HEK293 (cell line): Measurements from ENCODE around the gene TXNRD3.

Experiments
- CTCF ChIA-PET: fragments of 350-600 bp; formaldehyde crosslinking; extraction: SDS; loops from one replicate; lab custom pipeline; 2021; ENCODE audit warnings: antibody characterized with exemption; lab: Yijun Ruan, JAX
- POLR2A ChIA-PET: fragments of 300-600 bp; formaldehyde crosslinking; extraction: SDS; loops from one replicate; lab custom pipeline; 2020; ENCODE audit warnings: antibody characterized with exemption, inconsistent platforms; lab: Yijun Ruan, JAX
- H3K27ac ChIP-seq: fragments of 200-500 bp; sonication (Bioruptor generic); 2 replicates; pipeline ENCODE4 v1.5.1; 2014; ENCODE audit warnings: low read depth, low read length, control low read depth, inconsistent platforms; ENCODE audit errors: extremely low read depth
- H3K36me3 ChIP-seq, 2 experiments: fragments of 200-500 bp in 1 of 2; sonication (Bioruptor generic) in 1 of 2; 1 replicate in 1 of 2; 2 replicates in 1 of 2; pipeline ENCODE4 v1.5.1; 2014 to 2017; ENCODE audit warnings: inconsistent platforms in 2 of 2, low read length in 2 of 2; ENCODE audit not compliant: control insufficient read depth in 2 of 2, insufficient read depth in 1 of 2
- H3K4me1 ChIP-seq: fragments of 200-500 bp; sonication (Bioruptor generic); 2 replicates; pipeline ENCODE4 v1.5.1; 2014; ENCODE audit warnings: mild to moderate bottlenecking, low read length, inconsistent platforms; ENCODE audit not compliant: control insufficient read depth, insufficient read depth
- H3K4me3 ChIP-seq: 2 replicates; pipeline ENCODE4 v1.5.1; 2011; ENCODE audit warnings: low read depth, mild to moderate bottlenecking, control low read depth, low read length, moderate library complexity
- H3K9me3 ChIP-seq: fragments of 200-500 bp; sonication (Bioruptor generic); 2 replicates; pipeline ENCODE4 v1.5.1; 2014; ENCODE audit warnings: low read depth, low read length, inconsistent platforms; ENCODE audit not compliant: control insufficient read depth, insufficient read depth
- BCL11A ChIP-seq: fragments of 450-650 bp; formaldehyde crosslinking; IDR thresholded peaks from 2 replicates; pipeline ENCODE4 v1.5.1; 2016; ENCODE audit warnings: low read depth, missing biosample characterization, missing genetic modification characterization
- GFI1B ChIP-seq: fragments of 450-650 bp; formaldehyde crosslinking; IDR thresholded peaks from 2 replicates; pipeline ENCODE4 v1.5.1; 2016; ENCODE audit warnings: missing biosample characterization, missing genetic modification characterization
- KLF10 ChIP-seq: fragments of 450-650 bp; IDR thresholded peaks from 2 replicates; pipeline ENCODE4 v1.5.1; 2018; ENCODE audit warnings: missing biosample characterization, mild to moderate bottlenecking, missing genetic modification characterization
- OVOL3 ChIP-seq: fragments of 450-650 bp; formaldehyde crosslinking; IDR thresholded peaks from 2 replicates; pipeline ENCODE4 v1.5.1; 2016; ENCODE audit warnings: missing biosample characterization, missing genetic modification characterization
- PRDM6 ChIP-seq: fragments of 450-650 bp; formaldehyde crosslinking; IDR thresholded peaks from 2 replicates; pipeline ENCODE4 v1.5.1; 2017; ENCODE audit warnings: missing biosample characterization, missing genetic modification characterization
- TRIM28 ChIP-seq: IDR thresholded peaks from 2 replicates; pipeline ENCODE4 v1.6.1; 2011; ENCODE audit warnings: low read length, control low read depth, borderline replicate concordance
- WT1 ChIP-seq: fragments of 450-650 bp; formaldehyde crosslinking; IDR thresholded peaks from 2 replicates; pipeline ENCODE4 v1.5.1; 2016; ENCODE audit warnings: missing biosample characterization, missing genetic modification characterization
- ZFHX2 ChIP-seq: fragments of 450-650 bp; formaldehyde crosslinking; conservative IDR thresholded peaks from 2 replicates; pipeline ENCODE4 v1.5.1; 2016; ENCODE audit warnings: missing biosample characterization, missing genetic modification characterization
- ZIC2 ChIP-seq: fragments of 450-650 bp; formaldehyde crosslinking; IDR thresholded peaks from 2 replicates; pipeline ENCODE4 v1.5.1; 2016; ENCODE audit warnings: missing biosample characterization, missing genetic modification characterization
- ZNF2 ChIP-seq: fragments of 450-650 bp; formaldehyde crosslinking; IDR thresholded peaks from 2 replicates; pipeline ENCODE4 v1.5.1; 2016; ENCODE audit warnings: missing biosample characterization, missing genetic modification characterization
- ZNF350 ChIP-seq: fragments of 450-650 bp; formaldehyde crosslinking; IDR thresholded peaks from 2 replicates; pipeline ENCODE4 v1.5.0; 2017; ENCODE audit warnings: missing biosample characterization, mild to moderate bottlenecking, missing genetic modification characterization
- ZNF510 ChIP-seq: fragments of 450-650 bp; formaldehyde crosslinking; IDR thresholded peaks from 2 replicates; pipeline ENCODE4 v1.5.1; 2018; ENCODE audit warnings: mild to moderate bottlenecking, missing genetic modification characterization, missing biosample characterization; ENCODE audit not compliant: insufficient replicate concordance
- ZNF514 ChIP-seq: fragments of 450-650 bp; formaldehyde crosslinking; IDR thresholded peaks from 2 replicates; pipeline ENCODE4 v1.5.1; 2016; ENCODE audit warnings: missing biosample characterization, missing genetic modification characterization
- ZNF529 ChIP-seq: fragments of 450-650 bp; formaldehyde crosslinking; IDR thresholded peaks from 2 replicates; pipeline ENCODE4 v1.5.1; 2017; ENCODE audit warnings: missing genetic modification characterization, missing biosample characterization; ENCODE audit not compliant: insufficient replicate concordance
- ZNF621 ChIP-seq: fragments of 450-650 bp; formaldehyde crosslinking; IDR thresholded peaks from 2 replicates; pipeline ENCODE4 v1.5.1; 2017; ENCODE audit warnings: missing biosample characterization, missing genetic modification characterization
- TF ChIP-seq, protein P1 (sequence below): fragments of 450-650 bp; formaldehyde crosslinking; IDR thresholded peaks from 2 replicates; pipeline ENCODE4 v1.5.1; 2016; ENCODE audit warnings: missing biosample characterization, missing genetic modification characterization, borderline replicate concordance
- TF ChIP-seq, protein P2 (sequence below): fragments of 450-650 bp; formaldehyde crosslinking; IDR thresholded peaks from 2 replicates; pipeline ENCODE4 v1.5.1; 2016; ENCODE audit warnings: missing biosample characterization, missing genetic modification characterization

The TXNRD3 gene

GRCh38 chr3:126659915-126660886 is 5.3 kb upstream of the TXNRD3 start:
- Histone ChIP-seq H3K9me3 (no peaks in the 10 kb centered on the region), H3K4me3 (no peak overlapping the region), H3K27ac (no peak overlapping the region), H3K36me3 (no peaks in the 10 kb centered on the region), H3K4me1 (no peaks in the 10 kb centered on the region)
- no peak for TF ChIP-seq ZNF529 (tag by site-specific recombination)
- no peak for TF ChIP-seq ZNF621 (tag by site-specific recombination)
- CTCF ChIA-PET = interaction anchor here (1.2 kb wide), 1 partner anchor 19 kb away, joined by 3 read pairs; no protein-coding TSS in a partner anchor
- POLR2A ChIA-PET = interaction anchor here (0.6 to 0.7 kb wide), 2 partner anchors 9 to 922 kb away, joined by 3 to 13 read pairs; no protein-coding TSS in a partner anchor

GRCh38 chr3:126658584-126658983 is 3.7 kb upstream of the TXNRD3 start:
- Histone ChIP-seq H3K36me3 (no peaks in the 10 kb centered on the region), H3K27ac (no peak overlapping the region), H3K4me1 (no peaks in the 10 kb centered on the region), H3K9me3 (no peaks in the 10 kb centered on the region), H3K4me3 (no peak overlapping the region)
- peak; percentile 36; the same call in 1 of the 2 replicates for TF ChIP-seq TRIM28
- TF ChIP-seq ZNF510 = no peak
- ChIA-PET CTCF (interaction anchor here (1.3 kb wide), 1 partner anchor 20 kb away, joined by 3 read pairs; no protein-coding TSS in a partner anchor), POLR2A (no interaction called here)

DNA sequence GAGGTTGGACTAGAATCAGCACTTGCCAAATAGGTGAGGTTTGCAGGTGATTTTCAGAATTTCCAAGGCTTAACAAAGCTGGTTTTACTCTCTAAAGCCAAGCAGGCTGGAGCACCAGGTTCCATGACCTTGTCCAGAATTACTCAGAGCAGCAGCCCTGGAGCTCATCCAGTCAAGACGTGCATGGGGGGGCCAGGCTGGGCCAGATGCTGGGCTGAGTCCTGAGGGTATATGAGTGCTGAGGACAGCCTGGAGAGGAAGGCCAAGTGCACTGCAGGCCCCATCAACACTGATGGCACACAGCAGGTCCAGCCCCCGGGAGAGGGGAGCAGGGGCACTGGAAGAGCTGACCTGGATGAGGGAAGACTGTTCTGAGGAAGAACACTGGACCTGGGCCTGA is 3.0 kb upstream of the TXNRD3 start:
- CTCF ChIA-PET = no interaction called here
- TF ChIP-seq ZNF2 (tag by site-specific recombination) (no peak), OVOL3 (tag by site-specific recombination) (no peak), WT1 (tag by site-specific recombination) (no peak), ZNF350 (tag by site-specific recombination) (no peak), PRDM6 (tag by site-specific recombination) (no peak), BCL11A (tag by site-specific recombination) (no peak), KLF10 (tag by site-specific recombination) (no peak), ZFHX2 (tag by site-specific recombination) (no peak), ZNF514 (tag by site-specific recombination) (no peak), ZIC2 (tag by site-specific recombination) (no peak), GFI1B (tag by site-specific recombination) (no peak)
- TF ChIP-seq, protein P1, sequence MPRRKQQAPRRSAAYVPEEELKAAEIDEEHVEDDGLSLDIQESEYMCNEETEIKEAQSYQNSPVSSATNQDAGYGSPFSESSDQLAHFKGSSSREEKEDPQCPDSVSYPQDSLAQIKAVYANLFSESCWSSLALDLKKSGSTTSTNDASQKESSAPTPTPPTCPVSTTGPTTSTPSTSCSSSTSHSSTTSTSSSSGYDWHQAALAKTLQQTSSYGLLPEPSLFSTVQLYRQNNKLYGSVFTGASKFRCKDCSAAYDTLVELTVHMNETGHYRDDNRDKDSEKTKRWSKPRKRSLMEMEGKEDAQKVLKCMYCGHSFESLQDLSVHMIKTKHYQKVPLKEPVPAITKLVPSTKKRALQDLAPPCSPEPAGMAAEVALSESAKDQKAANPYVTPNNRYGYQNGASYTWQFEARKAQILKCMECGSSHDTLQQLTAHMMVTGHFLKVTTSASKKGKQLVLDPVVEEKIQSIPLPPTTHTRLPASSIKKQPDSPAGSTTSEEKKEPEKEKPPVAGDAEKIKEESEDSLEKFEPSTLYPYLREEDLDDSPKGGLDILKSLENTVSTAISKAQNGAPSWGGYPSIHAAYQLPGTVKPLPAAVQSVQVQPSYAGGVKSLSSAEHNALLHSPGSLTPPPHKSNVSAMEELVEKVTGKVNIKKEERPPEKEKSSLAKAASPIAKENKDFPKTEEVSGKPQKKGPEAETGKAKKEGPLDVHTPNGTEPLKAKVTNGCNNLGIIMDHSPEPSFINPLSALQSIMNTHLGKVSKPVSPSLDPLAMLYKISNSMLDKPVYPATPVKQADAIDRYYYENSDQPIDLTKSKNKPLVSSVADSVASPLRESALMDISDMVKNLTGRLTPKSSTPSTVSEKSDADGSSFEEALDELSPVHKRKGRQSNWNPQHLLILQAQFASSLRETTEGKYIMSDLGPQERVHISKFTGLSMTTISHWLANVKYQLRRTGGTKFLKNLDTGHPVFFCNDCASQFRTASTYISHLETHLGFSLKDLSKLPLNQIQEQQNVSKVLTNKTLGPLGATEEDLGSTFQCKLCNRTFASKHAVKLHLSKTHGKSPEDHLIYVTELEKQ (tag by site-specific recombination) = no peak
- TF ChIP-seq, protein P2, sequence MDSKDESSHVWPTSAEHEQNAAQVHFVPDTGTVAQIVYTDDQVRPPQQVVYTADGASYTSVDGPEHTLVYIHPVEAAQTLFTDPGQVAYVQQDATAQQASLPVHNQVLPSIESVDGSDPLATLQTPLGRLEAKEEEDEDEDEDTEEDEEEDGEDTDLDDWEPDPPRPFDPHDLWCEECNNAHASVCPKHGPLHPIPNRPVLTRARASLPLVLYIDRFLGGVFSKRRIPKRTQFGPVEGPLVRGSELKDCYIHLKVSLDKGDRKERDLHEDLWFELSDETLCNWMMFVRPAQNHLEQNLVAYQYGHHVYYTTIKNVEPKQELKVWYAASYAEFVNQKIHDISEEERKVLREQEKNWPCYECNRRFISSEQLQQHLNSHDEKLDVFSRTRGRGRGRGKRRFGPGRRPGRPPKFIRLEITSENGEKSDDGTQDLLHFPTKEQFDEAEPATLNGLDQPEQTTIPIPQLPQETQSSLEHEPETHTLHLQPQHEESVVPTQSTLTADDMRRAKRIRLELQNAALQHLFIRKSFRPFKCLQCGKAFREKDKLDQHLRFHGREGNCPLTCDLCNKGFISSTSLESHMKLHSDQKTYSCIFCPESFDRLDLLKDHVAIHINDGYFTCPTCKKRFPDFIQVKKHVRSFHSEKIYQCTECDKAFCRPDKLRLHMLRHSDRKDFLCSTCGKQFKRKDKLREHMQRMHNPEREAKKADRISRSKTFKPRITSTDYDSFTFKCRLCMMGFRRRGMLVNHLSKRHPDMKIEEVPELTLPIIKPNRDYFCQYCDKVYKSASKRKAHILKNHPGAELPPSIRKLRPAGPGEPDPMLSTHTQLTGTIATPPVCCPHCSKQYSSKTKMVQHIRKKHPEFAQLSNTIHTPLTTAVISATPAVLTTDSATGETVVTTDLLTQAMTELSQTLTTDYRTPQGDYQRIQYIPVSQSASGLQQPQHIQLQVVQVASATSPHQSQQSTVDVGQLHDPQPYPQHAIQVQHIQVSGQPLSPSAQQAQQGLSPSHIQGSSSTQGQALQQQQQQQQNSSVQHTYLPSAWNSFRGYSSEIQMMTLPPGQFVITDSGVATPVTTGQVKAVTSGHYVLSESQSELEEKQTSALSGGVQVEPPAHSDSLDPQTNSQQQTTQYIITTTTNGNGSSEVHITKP (tag by site-specific recombination) = no peak

More for the DNA sequence above, 3.0 kb upstream of the TXNRD3 start:
- Histone ChIP-seq H3K27ac (no peak overlapping the region), H3K4me1 (no peaks in the 10 kb centered on the region), H3K36me3 (no peaks in the 10 kb centered on the region), H3K4me3 (no peak overlapping the region), H3K9me3 (no peaks in the 10 kb centered on the region)
- POLR2A ChIA-PET = interaction anchor here (1.1 kb wide), 1 partner anchor 20 kb away, joined by 3 read pairs; no protein-coding TSS in a partner anchor
